Medulla oblongata (tissue), 1 donor: ENCODE measurements around the gene LARGE1.

Source experiments
- DNase-seq: peaks from one replicate; pipeline ENCODE4 v3.0.0-alpha.2; 2015; ENCODE audit errors: extremely low spot score

Gene LARGE1

GRCh38 chr22:33431300-33431699 lies 489.0 kb downstream of the LARGE1 start:
- DNase-seq = no peak

- no peak for DNase-seq
Measured at GRCh38 chr22:33429281-33429680, 491.0 kb downstream of the LARGE1 start.

- no peak for DNase-seq
Measured at GRCh38 chr22:33427461-33427860, 492.8 kb downstream of the LARGE1 start.

GRCh38 chr22:33426451-33426850 lies 493.8 kb downstream of the LARGE1 start:
- no peak for DNase-seq

GRCh38 chr22:33421859-33422258 lies 498.4 kb downstream of the LARGE1 start:
- peak; percentile 3 for DNase-seq

- no peak for DNase-seq
Measured at GRCh38 chr22:33418484-33418883, 501.8 kb downstream of the LARGE1 start.

GRCh38 chr22:33415401-33415800 lies 504.9 kb downstream of the LARGE1 start:
- DNase-seq = no peak

- no peak for DNase-seq
Measured at GRCh38 chr22:33409079-33409478, 511.2 kb downstream of the LARGE1 start.

GRCh38 chr22:33405194-33405593 lies 515.1 kb downstream of the LARGE1 start:
- DNase-seq = no peak

- no peak for DNase-seq
Measured at GRCh38 chr22:33404723-33405122, 515.6 kb downstream of the LARGE1 start.

GRCh38 chr22:33402325-33402724 lies 518.0 kb downstream of the LARGE1 start:
- no peak for DNase-seq

- DNase-seq = no peak
Measured at GRCh38 chr22:33401291-33401690, 519.0 kb downstream of the LARGE1 start.

GRCh38 chr22:33400891-33401290 lies 519.4 kb downstream of the LARGE1 start:
- DNase-seq = peak; percentile 4

- no peak for DNase-seq
Measured at GRCh38 chr22:33400061-33400840, 520.0 kb downstream of the LARGE1 start.

GRCh38 chr22:33397381-33397907 lies 522.8 kb downstream of the LARGE1 start:
- DNase-seq = no peak

GRCh38 chr22:33393432-33393831 lies 526.8 kb downstream of the LARGE1 start:
- no peak for DNase-seq

GRCh38 chr22:33391298-33391697 lies 529.0 kb downstream of the LARGE1 start:
- DNase-seq = no peak

GRCh38 chr22:33389936-33390335 lies 530.3 kb downstream of the LARGE1 start:
- DNase-seq = no peak

GRCh38 chr22:33386270-33386669 lies 534.0 kb downstream of the LARGE1 start:
- DNase-seq = no peak

GRCh38 chr22:33385611-33386010 lies 534.7 kb downstream of the LARGE1 start:
- no peak for DNase-seq

- DNase-seq = no peak
Measured at GRCh38 chr22:33382436-33382835, 537.8 kb downstream of the LARGE1 start.

GRCh38 chr22:33381531-33382406 lies 538.5 kb downstream of the LARGE1 start:
- DNase-seq = no peak
